ENCODE measurements around the gene CYP4F12.
A peak's percentile ranks its signal among the peaks of the same experiment; 100 is the strongest.

Gene CYP4F12, protein sequence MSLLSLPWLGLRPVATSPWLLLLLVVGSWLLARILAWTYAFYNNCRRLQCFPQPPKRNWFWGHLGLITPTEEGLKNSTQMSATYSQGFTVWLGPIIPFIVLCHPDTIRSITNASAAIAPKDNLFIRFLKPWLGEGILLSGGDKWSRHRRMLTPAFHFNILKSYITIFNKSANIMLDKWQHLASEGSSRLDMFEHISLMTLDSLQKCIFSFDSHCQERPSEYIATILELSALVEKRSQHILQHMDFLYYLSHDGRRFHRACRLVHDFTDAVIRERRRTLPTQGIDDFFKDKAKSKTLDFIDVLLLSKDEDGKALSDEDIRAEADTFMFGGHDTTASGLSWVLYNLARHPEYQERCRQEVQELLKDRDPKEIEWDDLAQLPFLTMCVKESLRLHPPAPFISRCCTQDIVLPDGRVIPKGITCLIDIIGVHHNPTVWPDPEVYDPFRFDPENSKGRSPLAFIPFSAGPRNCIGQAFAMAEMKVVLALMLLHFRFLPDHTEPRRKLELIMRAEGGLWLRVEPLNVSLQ

GRCh38 chr19:15672580-15673175 is at the start of gene CYP4F12:
CYP4F12 (plus strand) TSS chr19:15673087; CDS start chr19:15673530, 443 bp downstream.
- ATAC-seq (peak; percentile 32), DNase-seq (peak; percentile 28)

GRCh38 chr19:15623711-15624318 is 49.1 kb upstream of the CYP4F12 start:
- DNase-seq (peak; percentile 9), ATAC-seq (no peak)

DNA sequence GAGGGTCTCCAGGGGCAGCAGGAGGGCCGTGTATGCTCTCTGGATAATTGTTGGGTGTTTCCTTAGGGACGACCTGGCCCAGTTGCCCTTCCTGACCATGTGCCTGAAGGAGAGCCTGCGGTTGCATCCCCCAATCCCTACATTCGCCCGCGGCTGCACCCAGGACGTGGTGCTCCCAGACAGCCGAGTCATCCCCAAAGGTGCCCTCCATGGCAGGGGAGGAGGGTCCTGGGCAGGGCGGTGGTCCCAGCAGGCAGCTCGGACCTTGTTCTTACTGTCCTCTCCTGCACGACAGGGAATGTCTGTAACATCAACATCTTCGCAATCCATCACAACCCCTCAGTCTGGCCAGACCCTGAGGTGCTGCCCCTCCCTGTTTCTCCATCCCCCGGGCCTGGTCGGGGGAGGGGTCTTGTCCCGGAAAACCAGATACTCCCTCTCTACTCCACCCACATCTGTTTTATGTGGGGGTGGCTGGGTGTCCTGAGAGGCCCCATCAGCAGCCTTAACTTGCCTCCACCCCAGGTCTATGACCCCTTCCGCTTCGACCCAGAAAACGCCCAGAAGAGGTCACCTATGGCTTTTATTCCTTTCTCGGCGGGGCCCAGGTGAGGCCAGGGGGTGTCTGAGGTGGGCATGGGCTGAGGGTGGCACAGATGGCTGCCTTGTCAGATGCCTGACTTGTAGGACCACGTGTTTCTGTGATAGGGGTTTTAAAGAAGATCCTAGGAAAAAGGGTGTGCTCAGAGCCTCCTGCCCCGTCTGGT is 44.5 kb upstream of the CYP4F12 start:
- ATAC-seq (no peak), DNase-seq (no peak)

GRCh38 chr19:15629003-15629880 is 43.6 kb upstream of the CYP4F12 start:
- peak; percentile 91 for DNase-seq
- peak; percentile 65 for ATAC-seq

DNA sequence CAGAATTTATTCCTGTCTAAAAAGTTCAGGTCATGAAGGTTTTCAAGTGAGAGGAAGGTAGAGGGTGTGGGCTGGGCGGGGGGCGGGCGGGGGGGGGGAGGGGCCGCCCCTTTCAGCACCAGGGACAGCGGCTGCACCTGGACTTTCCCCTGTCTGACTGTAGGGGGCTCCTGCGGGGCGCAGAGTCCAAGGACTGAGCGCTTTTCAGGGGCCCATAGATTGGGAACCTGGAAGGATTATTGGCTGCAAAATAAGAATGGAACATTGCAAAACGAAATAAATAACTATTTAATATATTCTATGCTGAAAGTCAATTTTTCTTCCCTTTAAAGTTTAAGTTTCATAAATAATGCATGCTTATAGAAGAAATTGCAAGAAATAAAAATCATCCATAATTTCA is 41.1 kb upstream of the CYP4F12 start:
- DNase-seq: peak; percentile 28
- no peak for ATAC-seq

DNA sequence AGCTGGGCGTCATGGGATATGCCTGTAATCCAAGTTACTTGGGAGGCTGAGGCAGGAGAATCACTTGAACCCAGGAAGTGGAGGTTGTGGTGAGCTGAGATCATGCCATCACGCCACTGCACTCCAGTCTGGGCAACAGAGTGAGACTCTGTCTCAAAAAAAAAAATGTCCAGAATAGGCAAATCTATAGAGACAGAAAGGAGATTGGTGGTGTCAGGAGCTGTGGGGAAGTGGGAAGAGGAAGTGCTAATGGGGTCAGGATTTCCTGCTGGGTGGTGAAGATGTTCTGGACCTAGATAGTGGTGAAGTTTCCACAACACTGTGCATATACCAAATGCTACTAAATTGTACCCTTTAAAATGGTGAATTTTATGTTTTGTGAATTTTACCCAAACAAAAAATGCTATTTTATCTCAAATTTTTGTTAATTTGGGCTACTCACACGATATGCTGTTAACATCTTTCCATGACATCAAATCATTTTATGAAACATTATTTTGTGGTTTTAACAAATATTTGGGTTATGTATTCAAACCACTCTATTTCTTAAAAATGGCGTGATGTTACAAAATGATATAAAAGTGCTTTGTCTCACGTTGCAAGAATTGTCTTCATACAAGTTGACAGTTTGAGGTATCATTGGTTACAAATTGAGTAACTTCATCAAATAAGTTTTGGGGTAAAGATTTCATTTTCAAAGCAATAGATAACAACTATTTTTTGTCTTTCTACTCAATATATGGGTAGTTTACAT is 39.6 kb upstream of the CYP4F12 start:
- DNase-seq: no peak
- no peak for ATAC-seq

- DNase-seq (no peak), ATAC-seq (no peak)
These were observed 38.8 kb upstream of the CYP4F12 start for GRCh38 chr19:15634105-15634504.

DNA sequence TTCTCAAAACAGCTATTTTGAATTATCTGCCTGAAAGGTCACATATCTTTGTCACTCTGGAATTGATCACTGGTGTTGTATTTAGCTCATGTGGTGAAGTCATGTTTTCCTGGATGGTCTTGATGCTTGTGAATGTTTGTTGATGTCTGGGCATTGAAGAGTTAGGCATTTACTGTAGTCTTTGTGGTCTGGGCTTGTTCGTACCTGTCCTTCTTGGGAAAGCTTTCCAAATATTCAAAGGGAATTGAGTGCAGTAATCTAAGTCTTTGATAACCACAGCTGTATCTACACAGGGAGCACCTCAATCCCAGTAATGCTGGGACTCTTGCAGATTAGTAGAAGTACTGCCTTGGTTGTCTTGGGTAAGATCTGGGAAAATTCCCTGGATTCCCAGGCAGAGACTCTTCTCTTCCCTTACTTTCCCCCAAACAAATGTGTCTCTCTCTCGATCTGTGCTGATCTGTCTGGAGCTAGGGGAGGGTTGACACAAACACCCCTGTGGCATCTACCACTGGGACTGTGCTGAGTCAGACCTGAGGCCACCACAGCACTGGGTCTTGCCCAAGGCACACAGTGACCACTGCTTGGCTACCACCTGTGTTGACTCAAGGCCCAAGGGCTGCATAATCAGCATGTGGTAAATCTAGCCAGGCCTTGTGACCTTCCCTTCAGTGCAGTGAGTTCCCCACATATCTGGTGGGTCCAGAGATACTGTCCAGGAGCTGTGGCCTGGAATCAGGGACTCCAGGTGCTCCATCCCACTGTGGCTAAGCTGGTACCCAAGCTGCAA is 37.7 kb upstream of the CYP4F12 start:
- DNase-seq: no peak
- no peak for ATAC-seq

DNA sequence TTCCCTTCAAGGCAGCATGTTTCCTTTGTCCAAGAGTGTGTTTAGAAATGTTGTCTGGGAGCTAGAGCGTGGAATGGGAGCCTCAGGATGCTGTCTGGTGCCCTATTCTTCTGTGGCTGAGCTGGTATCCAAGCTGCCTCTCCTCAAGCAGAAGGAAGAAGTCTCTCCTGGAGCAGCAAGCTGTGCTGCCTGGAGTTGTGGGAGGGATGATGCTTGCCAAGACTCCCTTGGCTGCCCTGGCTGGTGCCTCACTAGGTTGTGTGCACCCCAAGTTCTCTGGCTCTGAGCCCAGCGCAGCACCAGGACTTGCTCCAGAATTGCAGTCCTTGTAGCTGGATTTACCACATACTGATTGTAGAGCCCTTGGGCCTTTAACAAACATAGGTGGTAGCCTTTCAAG is 36.9 kb upstream of the CYP4F12 start:
- DNase-seq (no peak), ATAC-seq (no peak)

DNA sequence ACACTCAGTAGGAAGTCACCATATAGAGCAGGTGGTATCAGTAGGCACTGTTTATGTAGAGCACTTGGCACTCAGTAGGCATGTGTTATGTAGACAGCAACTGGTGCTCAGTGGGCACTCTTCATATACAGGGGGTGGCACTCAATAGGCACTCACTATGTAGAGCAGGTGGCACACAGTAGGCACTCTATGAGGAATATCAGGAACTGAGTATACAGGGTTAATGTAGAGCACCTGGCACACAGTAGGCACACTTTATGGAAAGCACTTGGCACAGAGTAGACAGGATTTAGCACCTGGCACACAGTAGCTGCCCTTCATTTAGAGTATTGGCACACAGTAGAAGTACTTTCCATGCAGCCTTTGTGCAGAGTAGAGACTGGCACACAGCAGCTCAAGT is 33.3 kb upstream of the CYP4F12 start:
- no peak for ATAC-seq
- no peak for DNase-seq

GRCh38 chr19:15640294-15640903 is 32.5 kb upstream of the CYP4F12 start, which contains the start of gene CYP4F3:
CYP4F3 (plus strand) TSS chr19:15640897; CDS start chr19:15641416, 519 bp downstream.
- DNase-seq (no peak), ATAC-seq (peak; percentile 12)

DNA sequence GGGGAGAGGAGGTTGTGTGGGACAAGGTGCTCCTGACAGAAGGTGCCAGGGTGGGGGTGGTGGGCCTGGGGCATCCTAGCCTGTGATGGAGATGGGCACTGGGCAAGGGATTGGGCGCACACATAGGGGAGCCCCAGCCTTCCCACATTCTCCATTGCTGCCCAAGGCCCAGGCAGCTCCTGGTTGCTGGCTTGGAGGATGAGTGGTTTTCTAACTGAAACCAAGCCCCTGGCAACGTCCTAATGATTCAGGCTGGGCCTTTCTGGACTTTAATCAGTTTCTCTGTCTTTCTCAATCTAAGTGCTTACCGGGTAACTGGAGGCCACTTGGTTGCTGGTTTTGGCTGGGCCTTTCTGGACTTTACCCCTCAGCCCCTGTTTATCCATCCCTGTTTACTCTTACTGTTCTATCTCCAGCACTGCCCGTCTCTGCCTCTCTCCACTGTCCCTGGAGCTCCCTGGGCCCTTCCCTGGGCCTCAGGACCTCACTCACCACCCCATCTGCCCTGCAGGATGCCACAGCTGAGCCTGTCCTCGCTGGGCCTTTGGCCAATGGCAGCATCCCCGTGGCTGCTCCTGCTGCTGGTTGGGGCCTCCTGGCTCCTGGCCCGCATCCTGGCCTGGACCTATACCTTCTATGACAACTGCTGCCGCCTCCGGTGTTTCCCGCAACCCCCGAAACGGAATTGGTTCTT is 31.8 kb upstream of the CYP4F12 start:
- ATAC-seq (no peak), DNase-seq (no peak)

GRCh38 chr19:15641901-15642491 is 30.9 kb upstream of the CYP4F12 start:
- DNase-seq (no peak), ATAC-seq (peak; percentile 11)

DNA sequence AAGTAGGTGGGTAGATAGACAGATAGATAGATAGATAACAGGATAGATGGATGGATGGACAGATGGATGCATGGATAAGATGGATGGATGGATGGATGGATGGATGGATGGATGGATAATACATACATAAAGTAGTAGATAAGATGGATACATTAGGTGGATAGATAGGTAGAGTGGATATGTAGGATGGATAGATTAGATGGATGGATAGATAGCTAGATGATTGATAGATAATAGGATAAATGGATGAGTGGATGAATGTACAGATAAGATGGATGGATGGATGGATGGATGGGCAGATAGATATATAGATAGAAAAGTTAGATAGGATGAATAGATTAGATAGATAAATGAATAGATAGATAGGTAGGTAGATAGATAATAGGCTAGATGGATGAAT is 30.1 kb upstream of the CYP4F12 start:
- ATAC-seq: no peak
- no peak for DNase-seq

DNA sequence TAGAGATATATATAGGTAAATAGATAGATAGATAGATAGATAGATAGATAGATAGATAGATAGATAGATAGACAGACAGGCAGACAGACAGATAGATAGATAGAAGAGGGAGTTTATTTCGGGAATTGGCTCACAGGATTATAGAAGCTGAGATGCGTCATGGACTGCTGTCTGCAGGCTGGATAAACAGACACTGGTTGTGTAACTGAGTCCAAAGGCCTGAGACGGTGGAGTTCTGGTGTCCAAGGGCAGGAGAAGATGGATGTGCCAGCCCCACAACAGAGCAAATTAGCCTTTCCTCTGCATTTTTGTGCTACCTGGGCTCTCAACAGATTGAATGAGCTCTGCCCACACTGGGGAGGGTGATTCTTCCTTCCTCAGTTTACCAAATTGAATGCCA is 29.5 kb upstream of the CYP4F12 start:
- ATAC-seq (no peak), DNase-seq (no peak)

- no peak for ATAC-seq
- no peak for DNase-seq
These were observed 28.7 kb upstream of the CYP4F12 start for GRCh38 chr19:15644066-15644741.

- DNase-seq: no peak
- ATAC-seq: no peak
These were observed 28.1 kb upstream of the CYP4F12 start for GRCh38 chr19:15644816-15645215.

DNA sequence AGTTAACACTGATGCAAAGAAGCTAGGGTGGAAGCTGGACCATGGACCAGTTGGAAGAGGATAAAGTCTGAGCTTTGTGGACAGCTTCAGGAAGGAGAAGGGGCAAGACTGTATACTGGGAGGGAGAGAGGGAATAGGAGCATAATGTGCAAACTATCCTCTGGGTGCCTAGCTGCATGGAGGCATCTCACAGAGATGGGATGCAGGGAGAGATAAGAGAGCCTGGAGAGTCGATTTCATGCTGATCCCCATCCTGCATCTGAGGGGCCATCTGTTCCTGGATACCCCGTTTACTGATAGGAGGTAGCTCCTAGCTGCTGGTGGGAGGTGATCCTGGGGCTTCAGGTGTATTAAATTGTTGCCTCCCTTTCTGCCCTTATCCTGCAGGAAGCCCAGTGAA is 23.4 kb upstream of the CYP4F12 start:
- DNase-seq: no peak

More for the DNA sequence above, 23.4 kb upstream of the CYP4F12 start:
- no peak for ATAC-seq
